NCI-H774 (cell line): ENCODE measurements around the gene SGPL1.

Experiments used
- DNase-seq: peaks from one replicate; lab custom pipeline; 2025; lab: John Stamatoyannopoulos, UW

SGPL1 gene

DNA sequence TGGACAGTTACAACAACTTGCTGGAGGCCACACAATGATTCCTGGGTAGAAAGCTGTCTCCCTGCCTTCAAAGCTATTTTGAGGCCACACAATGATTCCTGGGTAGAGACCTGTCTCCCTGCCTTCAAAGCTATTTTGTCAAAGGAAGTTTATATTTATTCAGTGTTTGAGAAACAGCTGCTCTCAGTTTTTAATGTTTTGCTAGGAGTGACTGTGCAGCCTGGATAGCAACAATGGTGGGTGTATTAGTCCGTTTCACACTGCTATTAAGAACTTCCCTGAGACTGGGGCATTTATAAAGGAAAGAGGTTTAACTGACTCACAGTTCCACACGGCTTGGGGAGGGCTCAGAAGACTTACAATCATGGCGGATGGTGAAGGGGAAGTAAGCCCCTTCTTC, 3.9 kb upstream of the SGPL1 start:
- DNase-seq: no peak

DNA sequence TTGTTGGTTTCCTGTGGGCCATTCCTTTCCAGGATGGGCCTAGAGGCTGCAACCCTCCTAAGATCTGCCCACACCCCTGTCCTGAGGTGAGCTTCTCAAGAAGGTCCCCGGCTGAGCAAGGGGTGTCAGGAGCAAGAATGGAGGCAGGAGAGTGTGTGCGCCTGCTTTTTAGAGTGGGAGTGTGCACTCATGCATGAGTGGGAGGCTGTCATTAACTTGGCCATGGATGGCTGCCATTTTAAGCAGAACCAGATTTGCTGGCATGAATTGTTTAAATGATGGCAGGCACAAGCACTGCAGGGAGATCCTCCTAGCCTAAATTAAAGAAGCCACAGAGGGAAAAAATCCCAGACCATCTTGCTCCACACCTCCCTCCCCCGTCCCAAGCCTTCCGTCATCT, 2.9 kb upstream of the SGPL1 start:
- no peak for DNase-seq

DNA sequence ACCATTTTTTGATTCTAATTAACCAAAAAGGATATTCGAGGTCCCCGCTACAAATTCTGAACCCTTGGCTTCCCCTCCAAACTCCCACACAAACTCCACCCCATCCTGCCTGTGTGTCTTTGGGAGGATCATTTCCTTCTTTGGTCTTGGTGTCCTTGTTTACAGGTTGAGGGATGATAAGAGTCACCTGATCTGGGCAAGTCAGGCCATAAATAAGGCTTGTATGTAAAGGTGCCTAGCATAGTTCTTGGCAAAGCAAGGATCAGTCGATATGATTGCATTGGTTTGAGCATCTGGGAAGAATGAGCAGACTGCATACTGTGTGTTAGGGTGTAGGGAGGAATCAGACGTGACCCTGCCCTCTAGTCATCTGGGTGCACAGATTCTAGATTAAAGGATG, 1.6 kb upstream of the SGPL1 start:
- no peak for DNase-seq

DNA sequence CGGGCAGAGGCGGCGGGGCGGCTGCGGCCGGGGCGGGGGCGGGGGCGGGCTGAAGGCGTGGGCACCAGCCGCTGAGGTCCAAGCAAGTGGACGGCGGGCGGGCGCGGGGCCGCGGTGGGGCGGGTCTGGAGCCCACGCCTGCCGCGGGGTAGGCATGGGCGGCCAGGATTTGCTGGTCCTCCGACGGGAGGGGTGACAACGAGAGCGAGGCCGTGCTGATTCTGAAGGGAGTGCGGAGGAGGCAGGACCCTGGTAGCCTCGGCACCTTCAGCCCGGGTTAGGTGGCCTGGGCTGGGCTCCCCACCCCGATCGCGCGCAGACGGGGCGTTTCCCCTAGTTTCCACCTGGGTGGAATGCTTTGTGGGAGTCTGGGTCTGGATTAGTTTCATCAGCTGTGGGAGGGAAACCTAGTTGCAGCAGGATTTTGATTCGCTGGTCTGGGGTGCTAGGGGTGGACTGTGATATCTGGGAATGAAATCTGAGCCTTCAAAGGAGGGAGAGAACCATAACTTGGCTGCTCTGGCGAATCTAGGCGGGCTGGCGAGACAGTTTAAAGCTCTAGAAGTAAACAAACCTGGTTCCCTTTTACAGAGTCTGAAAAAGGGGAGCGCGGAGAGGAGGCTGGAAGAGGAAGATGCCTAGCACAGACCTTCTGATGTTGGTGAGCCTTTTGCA, 609 bp downstream of the SGPL1 start:
- DNase-seq: peak; percentile 67

DNA sequence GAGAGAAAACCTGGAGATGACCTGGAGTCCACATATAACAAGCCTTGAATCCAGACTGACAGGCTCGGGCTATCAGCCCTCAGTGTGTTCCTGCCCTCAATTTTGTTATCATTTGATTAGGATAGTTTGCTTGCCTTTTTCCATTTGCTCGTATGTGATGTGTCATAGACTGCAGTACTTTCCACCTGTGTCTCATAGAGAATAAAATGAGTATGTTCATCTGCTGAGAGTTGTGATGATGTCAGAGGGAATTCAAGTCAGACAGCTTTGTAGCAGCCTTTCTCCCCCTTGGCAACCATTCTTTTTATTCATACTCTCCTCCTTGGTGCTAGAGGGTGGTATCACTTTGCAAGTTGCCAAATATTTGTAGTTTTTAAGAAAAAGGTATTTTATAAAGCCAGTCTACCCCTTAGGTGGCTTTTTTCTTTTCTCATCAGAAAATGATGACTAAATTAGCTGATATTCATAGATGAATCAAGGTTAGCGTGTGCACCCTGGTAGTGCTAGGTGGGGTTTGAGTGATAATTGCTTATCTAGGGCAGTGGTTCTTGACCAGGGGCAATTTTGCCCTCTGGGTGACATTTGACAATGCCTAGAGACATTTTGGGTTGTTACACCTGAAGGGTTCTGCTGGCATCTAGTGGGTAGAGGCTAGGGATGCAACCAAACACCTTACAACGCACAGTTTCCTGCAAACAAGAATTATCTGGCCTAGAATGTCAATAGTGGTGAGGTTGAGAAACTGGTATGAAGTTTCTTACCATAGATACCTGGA, 5.4 kb downstream of the SGPL1 start:
- DNase-seq: no peak

DNA sequence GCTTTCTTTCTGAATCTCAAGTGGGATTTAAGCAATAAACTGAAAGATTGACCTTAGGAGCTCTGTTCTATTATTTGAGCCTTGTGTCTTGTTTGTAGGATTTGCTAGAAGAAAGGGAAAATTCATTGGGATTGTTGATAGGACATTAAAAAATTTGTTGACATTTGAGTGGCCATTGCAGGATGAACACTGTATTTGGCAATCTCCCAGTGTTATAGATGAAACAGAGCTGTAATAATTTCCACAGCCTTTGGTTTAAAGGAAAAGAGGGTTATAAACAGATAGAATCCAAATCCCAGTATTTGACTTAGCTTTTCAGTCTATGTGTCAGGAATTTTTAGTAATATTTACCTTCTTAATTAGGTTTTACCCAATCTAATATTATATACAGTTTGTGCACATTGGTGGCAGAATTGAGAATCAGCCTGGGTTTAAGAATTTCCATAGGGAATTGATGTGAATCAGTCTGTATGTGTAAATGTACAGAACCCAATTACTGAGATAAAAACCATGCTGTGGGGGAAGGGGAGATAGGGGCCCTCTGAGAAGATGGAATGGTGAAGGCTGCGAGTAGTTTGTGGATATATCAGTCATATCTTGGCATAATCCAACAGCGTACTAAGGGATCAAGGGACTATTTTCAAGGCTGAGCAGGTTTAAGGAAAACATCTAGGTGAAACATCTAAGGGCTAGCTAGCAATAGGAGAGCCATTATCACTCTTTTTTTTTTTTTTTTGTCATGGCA, 6.5 kb downstream of the SGPL1 start:
- no peak for DNase-seq

DNA sequence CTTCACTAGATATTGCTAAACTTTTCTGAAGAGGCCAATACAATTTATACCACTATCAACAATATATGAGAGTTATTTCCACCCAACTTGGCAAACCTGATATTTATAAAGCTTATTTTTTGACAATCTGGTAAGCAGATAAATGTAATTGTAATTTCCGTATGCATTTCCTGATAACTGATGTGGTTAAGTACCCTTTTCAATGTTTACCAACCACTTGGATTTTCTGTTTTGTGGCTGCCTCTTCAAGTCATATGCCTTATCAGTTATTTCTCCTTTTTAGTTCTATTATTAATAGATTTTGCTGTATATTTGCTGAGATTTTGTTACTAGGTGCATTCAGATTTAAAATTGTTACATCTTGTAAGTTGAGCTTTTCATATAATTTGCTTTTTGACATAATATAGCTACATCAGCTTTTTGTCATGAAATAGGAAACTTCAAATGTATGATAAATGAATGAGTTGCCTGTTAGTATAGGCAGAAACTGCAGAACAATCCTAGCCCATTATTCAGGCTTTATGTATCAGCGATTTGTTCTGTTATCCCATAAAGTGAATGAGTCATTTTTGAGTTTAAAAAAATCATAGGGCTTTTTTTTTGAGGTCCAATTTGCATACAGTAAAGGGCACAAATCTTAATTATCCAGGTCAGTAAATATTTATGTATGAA, 11.5 kb downstream of the SGPL1 start:
- no peak for DNase-seq

DNA sequence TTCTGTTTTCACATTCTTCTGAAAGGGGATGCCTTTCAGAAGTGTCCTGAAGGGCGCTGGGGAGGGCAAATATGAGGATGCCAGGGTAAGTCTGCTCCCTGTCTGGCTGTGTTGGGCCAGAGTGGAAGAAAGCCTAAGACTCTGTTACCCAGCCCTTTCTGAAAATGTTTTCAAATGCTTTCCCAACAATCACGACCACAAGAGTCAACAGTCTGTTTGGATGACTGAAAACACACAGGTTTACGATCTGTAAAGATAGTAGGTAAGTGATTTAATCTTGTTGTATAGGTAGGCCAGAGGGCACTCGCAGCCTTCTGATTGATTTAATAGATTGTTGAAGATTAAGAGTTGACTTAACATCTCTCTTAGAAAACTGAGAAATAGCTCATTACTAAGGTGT, 13.2 kb downstream of the SGPL1 start:
- DNase-seq: no peak

GRCh38 chr10:70829543-70829942, 13.8 kb downstream of the SGPL1 start:
- no peak for DNase-seq

DNA sequence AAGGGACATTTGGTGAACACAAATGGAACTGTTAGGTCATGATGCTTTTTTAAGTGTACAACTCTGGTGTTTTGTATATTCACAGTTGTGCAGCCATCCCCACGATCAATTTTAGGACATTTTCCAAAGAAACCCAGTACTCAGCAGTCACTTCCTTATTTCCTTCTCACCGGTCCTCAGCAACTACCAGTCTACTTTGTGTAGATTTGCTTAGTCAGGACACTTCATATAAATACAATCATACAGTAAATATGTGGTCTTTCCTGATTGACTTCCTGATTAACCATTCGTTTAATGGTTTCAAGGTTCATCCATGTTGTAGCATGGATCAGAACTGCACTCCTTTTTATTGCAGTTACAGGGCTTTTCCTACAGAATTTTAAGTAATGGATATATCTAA, 14.4 kb downstream of the SGPL1 start:
- DNase-seq: no peak

- DNase-seq: no peak
Measured at GRCh38 chr10:70832221-70832620, 16.5 kb downstream of the SGPL1 start.

DNA sequence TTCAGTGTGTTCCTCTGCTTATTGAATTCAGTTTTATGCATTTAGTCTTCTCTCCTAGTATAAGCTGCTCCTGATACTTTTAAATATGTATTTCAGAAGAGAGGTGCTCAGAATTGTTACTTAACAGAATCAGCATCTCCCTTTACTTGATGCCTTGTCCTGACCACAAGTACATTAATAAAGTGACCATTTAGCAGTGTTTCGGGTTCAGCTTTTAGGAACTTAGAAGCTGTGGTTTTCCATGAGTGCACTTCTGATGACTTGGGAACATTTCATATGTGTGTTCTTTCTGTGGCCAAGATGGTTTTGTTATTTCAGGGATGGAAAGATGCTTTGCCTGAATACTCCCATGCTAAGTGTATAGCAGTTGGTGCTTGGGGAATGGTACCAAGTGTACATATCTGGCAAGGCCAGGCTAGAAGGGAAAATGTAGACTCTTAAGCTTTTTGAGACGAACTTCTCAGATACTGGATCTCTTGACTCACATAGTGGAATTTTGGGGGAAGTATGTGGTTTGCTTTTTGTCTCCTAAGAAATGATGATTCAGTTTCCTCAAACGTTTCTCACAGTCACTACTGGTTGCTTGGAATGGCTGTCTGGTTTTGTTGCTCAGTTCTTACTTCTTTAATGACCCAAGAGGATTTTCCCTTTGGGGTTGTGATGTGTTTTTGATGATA, 17.2 kb downstream of the SGPL1 start:
- no peak for DNase-seq

- no peak for DNase-seq
Measured at GRCh38 chr10:70833601-70834000, 17.9 kb downstream of the SGPL1 start.

DNA sequence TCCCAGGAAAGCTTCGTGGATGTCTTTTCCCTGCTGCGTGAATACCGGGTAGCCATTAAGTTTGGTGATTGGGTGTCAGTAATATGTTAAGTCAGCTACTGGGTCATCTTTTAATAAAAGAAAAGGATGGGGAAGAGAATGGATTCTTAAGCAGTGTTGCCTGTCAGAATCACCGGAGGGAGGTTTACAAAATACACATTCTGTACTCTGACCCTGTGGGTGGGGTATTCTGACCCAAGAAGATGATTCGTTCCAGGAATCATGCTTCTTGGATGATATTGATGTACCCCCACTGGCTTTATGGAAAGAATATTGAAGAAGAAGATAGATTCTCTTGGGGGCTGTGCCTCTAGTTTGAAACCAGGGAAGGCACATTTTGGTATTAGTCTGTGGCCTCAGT, 18.3 kb downstream of the SGPL1 start:
- DNase-seq: no peak

GRCh38 chr10:70834441-70835151, 18.8 kb downstream of the SGPL1 start:
- DNase-seq: no peak

- DNase-seq: no peak
Measured at GRCh38 chr10:70836319-70836718, 20.6 kb downstream of the SGPL1 start.

- DNase-seq: no peak
Measured at GRCh38 chr10:70837660-70838059, 21.9 kb downstream of the SGPL1 start.

- no peak for DNase-seq
Measured at GRCh38 chr10:70838270-70838805, 22.6 kb downstream of the SGPL1 start.

DNA sequence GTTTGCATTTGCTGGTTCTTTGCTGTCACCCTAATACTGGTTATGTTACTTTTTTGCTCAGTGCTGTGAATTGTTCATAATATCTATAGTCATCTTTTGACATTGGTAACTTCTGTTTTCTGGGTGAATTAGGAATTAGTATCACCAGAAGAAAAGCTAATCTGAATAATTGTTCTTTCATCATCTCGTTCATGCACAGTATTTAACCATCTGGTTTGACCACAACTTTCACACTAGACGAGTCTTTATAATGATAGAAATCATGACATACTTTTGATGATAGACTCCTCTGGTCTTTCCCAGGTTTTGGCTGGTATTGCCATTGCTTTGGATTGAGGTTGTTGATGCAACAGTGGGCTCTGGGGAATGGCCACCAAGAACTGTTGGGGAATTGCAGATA, 25.1 kb downstream of the SGPL1 start:
- no peak for DNase-seq

GRCh38 chr10:70843333-70843732, 27.6 kb downstream of the SGPL1 start:
- no peak for DNase-seq
